Omental fat pad (tissue), 4 donors: ENCODE measurements around the gene RRBP1. TPM values are rescaled to one million over a fixed set of nuclear protein-coding genes. Genes with fewer than 3 reads are reported as not detected.

Experiments
- ATAC-seq: fragments of 150-250 bp; one replicate; pipeline ENCODE4 v1.9.1; 2016; ENCODE audit warnings: mild to moderate bottlenecking, moderate library complexity; ENCODE audit not compliant: low FRiP score
- DNase-seq: peaks from one replicate; pipeline ENCODE4 v3.0.0-alpha.2; 2019; ENCODE audit warnings: low spot score
- total RNA-seq, 4 donors: library from RNA; depleted of rRNA; stranded (reverse); fragments of >200 nt; gene quantifications; one replicate each; pipeline ENCODE4 v1.1.0, GENCODE V29; 2016
- TF ChIP-seq, protein P1 (sequence below), 3 donors: fragments of 450-650 bp; IDR thresholded peaks; one replicate each; pipeline ENCODE4 v1.5.1; 2016 to 2017; ENCODE audit warnings: antibody characterized with exemption in 3 of 3, mild to moderate bottlenecking in 3 of 3, moderate library complexity in 2 of 3

Gene RRBP1
- total RNA-seq, 4 donors from 2014 or later, result 67.9 to 142 (median 87.2) TPM

DNA sequence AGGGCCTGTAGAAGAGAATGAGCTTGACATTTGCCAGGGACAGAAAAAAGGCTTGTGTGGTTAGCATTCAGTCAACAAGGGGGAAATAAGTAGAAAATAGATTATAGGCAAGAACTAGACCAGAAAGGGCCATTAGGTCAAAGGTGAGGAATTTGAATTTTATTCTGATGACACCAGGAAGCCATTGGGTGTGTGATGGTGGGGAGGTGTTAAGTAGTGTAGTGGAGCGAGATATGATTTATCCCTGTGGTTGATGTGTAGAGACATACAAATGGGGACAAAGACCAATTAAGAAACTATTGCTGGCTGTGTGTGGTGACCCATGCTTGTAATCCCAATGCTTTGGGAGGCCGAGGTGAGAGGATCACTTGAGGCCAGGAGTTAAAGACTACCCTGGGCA, 101.1 kb downstream of the RRBP1 start:
- DNase-seq (no peak), ATAC-seq (no peak)
- TF ChIP-seq, protein P1, sequence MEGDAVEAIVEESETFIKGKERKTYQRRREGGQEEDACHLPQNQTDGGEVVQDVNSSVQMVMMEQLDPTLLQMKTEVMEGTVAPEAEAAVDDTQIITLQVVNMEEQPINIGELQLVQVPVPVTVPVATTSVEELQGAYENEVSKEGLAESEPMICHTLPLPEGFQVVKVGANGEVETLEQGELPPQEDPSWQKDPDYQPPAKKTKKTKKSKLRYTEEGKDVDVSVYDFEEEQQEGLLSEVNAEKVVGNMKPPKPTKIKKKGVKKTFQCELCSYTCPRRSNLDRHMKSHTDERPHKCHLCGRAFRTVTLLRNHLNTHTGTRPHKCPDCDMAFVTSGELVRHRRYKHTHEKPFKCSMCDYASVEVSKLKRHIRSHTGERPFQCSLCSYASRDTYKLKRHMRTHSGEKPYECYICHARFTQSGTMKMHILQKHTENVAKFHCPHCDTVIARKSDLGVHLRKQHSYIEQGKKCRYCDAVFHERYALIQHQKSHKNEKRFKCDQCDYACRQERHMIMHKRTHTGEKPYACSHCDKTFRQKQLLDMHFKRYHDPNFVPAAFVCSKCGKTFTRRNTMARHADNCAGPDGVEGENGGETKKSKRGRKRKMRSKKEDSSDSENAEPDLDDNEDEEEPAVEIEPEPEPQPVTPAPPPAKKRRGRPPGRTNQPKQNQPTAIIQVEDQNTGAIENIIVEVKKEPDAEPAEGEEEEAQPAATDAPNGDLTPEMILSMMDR (IDR thresholded peaks at IDR 0.05), result no peak

DNA sequence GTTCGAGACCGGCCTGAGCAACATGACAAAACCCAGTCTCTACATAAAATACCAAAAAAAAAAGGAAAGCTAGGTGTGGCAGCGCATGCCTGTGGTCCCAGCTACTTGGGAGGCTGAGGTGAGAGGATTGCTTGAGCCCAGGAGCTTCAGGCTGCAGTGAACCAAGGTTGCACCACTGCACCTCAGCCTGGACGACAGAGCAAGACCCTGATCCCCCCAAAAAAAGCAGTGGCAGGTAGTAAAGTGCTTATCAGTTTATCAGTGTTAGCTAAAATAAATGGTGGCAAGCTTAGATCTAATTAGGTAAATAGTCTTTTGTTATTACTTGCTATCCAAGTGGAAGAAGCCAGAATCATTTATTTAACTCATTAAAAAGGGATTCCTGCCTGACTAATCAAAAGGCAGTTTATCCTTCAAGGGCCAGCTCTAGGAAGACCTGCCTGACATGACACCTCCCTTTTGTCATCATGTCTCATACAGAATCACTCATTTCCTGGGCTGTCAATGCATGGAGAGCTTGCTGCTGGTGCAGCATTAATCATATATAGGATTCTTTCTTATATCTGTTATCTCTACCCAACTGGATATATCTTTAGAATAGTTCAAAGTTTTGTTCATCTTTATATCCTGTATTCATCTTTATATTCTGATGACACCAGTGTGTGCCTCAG, 102.5 kb downstream of the RRBP1 start:
- ATAC-seq, result no peak
- TF ChIP-seq, protein P1 (IDR thresholded peaks at IDR 0.05), result no peak
- DNase-seq, result no peak

DNA sequence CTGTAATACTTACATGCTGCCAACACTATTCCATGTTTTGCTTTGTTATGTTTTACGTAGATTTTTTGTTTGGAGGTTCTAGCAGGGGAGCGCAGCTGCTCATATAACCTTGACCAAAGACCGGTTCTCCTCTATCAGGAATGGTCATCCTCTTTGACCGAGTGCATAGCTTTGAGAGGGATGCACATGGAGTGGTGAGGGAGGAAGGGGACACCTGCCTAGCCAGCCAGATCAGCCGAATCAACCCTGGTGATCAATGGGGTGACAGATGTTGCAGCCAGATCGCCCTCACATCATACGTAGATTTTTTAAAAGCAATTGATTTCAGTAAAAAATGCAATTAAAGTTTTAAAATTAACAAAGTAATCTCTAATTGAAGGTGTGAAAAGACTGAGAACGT, 105.8 kb downstream of the RRBP1 start:
- DNase-seq, result no peak

DNA sequence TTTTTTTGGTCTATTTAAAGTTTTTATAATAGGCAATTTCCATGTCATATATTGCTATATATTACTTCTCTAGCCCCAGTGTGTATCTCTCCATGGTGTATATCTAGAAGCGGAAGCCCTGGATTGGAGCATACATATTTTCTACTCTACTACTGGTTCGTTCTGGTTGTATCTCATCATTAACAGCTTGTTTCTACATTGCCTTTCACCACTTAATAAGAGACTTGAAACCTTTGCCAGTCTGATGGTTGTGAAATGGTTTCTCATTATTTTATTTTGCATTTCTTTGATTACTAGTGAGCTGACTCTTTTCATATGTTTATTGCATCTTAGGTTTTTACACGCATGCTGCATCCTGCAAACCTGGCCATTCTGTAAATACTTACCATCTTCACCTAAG, 108.6 kb downstream of the RRBP1 start:
- TF ChIP-seq, protein P1 (IDR thresholded peaks at IDR 0.05), result no peak
- DNase-seq, result no peak
- ATAC-seq, result no peak

More for the DNA sequence above, 105.8 kb downstream of the RRBP1 start:
- no peak for ATAC-seq
- TF ChIP-seq, protein P1 (IDR thresholded peaks at IDR 0.05), result no peak

DNA sequence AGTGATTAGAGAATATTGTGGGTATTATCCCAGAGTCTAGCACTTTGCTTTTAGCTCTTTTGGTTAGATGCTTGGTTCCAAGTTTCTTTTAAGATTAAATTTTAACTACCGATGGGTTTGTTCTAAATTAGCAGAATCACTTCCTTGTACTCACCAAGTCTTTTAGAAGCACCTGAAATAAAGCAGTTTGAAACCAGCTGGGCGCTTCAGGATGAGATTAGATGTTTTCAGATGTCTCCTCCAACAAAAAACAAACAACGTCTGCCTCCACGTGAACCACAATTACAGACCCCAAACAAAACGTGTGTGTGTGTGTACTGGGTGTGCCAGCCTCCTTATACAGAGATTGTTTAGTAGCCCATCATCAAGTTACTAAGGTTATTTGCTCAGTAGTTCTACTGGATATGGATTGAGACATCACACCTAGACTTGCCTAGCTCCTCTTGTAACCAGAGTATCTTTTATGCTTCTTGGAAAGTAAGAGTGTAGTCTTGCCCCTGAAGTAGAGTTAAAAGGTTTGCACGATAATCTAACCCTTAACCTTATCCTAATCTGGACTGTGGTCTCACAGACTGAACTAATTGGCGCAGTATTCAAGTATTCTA, 109.9 kb downstream of the RRBP1 start:
- ATAC-seq (no peak), DNase-seq (no peak)
- TF ChIP-seq, protein P1 (IDR thresholded peaks at IDR 0.05), result no peak

DNA sequence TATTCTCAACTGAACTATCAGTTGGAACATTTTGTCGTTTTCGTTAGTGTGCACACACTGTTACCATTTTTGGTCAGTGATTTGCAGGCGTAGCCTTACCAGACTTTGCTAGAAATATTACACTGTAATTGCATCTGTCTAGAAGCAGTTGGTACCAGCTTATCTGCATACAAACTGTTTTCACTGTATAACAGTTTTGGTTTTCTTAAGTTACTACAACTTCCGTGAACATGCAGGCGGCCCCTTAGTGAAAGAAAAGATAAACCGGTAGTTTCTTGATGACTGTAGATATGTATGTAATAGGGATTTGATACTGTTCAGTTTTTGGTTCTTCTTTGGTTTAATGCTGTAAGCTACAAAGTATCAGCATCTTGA, 110.9 kb downstream of the RRBP1 start:
- ATAC-seq, result no peak
- TF ChIP-seq, protein P1 (IDR thresholded peaks at IDR 0.05), result no peak
- DNase-seq, result no peak
